Upper lobe of right lung (tissue), 1 donor: ENCODE data around the gene RELN. TPM values are rescaled to one million over a fixed set of nuclear protein-coding genes. Genes with fewer than 3 reads are reported as not detected.

Source experiments
- ATAC-seq: fragments of 200-7000 bp; cut with Tn5 transposase; one replicate; pipeline ENCODE4 v1.9.1; 2020; ENCODE audit warnings: mild to moderate bottlenecking, moderate library complexity
- DNase-seq: peaks from one replicate; pipeline ENCODE4 v3.0.0-alpha.2; 2020
- H3K27ac ChIP-seq: fragments of 200-600 bp; one replicate; pipeline ENCODE4 v1.8.0; 2022
- H3K27me3 ChIP-seq: fragments of 200-600 bp; one replicate; pipeline ENCODE4 v1.8.0; 2022; ENCODE audit warnings: mild to moderate bottlenecking
- H3K36me3 ChIP-seq: fragments of 200-600 bp; one replicate; pipeline ENCODE4 v1.8.0; 2022
- H3K4me1 ChIP-seq: fragments of 200-600 bp; one replicate; pipeline ENCODE4 v1.8.0; 2022
- H3K4me3 ChIP-seq: fragments of 200-600 bp; one replicate; pipeline ENCODE4 v1.8.0; 2022; ENCODE audit warnings: mild to moderate bottlenecking
- H3K9me3 ChIP-seq: fragments of 200-600 bp; one replicate; pipeline ENCODE4 v1.8.0; 2022
- intact Hi-C: fragments of 100-400 bp; cut with DNase I; formaldehyde crosslinking; loops from one replicate; pipeline ENCODE4 v1.11.0; 2022
- total RNA-seq: library from RNA; stranded (reverse); fragmentation: NEBNext Ultra II Directional; extraction: Animal tissue kit (Norgen Biotek cat#: 25700); gene quantifications from one replicate; pipeline ENCODE4 v1.2.1, GENCODE V29; 2021
- TF ChIP-seq, protein P1 (sequence below): fragments of 200-600 bp; IDR thresholded peaks from one replicate; pipeline ENCODE4 v1.8.0; 2022; ENCODE audit warnings: antibody characterized with exemption
- donor health status: DM: no; HTN: yes; CAD: no; lungs with severe emphysema.

RELN gene
- total RNA-seq, 1 donor from 2014 or later, result 5.6 TPM

DNA sequence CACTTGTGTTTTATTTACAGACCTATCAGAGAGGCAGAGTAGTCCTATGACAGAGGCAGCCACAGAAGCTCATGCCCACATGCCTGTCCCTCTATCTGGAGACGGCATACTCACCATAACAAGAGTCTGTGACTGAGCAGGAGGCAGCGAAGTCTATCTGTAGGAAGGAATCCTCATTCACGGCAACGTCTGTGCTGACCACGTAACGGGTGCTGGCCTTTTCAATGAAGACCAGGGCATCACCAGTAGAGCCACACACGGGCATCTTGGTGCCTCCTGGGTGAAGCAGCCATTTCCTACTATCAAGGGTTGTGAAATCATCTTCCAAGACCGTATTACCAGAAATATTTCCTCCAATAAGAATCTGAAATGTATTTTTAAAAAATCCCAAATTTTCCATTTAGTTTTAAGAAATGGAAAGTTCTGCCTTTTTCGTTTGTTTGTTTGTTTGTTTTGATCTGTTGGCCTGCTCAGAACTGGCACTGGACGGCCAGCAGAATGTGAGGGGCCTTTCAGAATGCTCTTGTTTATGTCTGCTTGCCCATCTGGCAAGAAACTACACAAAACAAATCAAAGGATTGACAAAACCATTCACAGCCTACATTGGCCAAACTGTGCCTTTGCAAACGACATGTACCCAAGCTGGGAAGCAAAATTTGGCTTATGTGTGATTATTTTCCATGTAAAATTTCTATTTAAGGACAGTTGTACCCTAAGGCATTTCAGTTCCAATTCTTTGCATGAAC lies 450.3 kb downstream of the RELN start:
- no peaks in the 10 kb centered on the region for H3K36me3 ChIP-seq
- ATAC-seq (no peak), DNase-seq (no peak)
- H3K9me3 ChIP-seq, result no peaks in the 10 kb centered on the region
- TF ChIP-seq, protein P1, sequence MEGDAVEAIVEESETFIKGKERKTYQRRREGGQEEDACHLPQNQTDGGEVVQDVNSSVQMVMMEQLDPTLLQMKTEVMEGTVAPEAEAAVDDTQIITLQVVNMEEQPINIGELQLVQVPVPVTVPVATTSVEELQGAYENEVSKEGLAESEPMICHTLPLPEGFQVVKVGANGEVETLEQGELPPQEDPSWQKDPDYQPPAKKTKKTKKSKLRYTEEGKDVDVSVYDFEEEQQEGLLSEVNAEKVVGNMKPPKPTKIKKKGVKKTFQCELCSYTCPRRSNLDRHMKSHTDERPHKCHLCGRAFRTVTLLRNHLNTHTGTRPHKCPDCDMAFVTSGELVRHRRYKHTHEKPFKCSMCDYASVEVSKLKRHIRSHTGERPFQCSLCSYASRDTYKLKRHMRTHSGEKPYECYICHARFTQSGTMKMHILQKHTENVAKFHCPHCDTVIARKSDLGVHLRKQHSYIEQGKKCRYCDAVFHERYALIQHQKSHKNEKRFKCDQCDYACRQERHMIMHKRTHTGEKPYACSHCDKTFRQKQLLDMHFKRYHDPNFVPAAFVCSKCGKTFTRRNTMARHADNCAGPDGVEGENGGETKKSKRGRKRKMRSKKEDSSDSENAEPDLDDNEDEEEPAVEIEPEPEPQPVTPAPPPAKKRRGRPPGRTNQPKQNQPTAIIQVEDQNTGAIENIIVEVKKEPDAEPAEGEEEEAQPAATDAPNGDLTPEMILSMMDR, result no peak
- H3K27ac ChIP-seq, result no peak overlapping the region
- intact Hi-C loops, result no loop called here
- no peak overlapping the region for H3K4me3 ChIP-seq
- no peaks in the 10 kb centered on the region for H3K27me3 ChIP-seq
- no peaks in the 10 kb centered on the region for H3K4me1 ChIP-seq

DNA sequence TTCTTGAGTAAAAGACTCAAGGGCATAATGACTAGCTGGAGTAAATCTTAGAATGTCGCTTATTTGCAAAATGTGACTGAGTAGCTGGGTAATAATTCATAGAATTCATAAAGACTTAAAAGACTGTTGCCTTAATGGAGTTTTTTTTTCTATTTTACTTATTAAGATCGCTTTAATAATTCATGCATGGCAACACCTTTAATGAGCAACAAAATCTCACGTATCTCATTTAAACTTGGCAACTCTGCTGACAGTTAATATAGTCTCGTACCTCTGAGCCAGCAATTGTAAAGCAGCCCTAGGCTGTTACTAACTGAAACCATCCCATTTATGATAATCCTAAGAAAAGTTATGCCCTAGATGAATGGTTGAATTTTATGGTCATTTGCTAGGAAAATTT lies 455.7 kb downstream of the RELN start:
- intact Hi-C loops, result no loop called here
- DNase-seq, result no peak
- Histone ChIP-seq H3K9me3 (no peaks in the 10 kb centered on the region), H3K4me1 (no peaks in the 10 kb centered on the region), H3K36me3 (no peaks in the 10 kb centered on the region), H3K27ac (no peak overlapping the region), H3K27me3 (no peaks in the 10 kb centered on the region), H3K4me3 (no peak overlapping the region)
- TF ChIP-seq, protein P1, result no peak
- no peak for ATAC-seq

DNA sequence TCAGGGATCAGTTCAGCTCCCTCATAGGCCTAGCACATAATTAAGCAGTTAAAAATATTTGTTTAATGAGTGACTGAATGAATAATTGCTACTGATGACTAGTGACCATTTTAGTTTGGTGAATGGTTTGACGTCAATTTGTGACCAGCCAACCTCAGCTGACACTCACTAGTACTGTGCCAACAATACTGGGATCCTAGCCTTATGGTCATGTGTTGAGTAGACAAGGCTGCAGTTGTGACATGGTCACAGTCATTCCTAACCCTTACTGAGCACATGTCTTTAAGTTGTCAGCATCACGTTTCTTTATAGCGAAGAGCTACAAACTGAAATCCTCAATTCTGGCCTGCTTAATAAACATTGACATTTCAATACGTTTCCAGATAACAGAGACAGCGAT lies 456.5 kb downstream of the RELN start:
- DNase-seq (no peak), ATAC-seq (no peak)
- Histone ChIP-seq H3K9me3 (no peaks in the 10 kb centered on the region), H3K4me1 (no peaks in the 10 kb centered on the region), H3K4me3 (no peak overlapping the region), H3K27ac (no peak overlapping the region), H3K36me3 (no peaks in the 10 kb centered on the region), H3K27me3 (no peaks in the 10 kb centered on the region)
- intact Hi-C loops, result no loop called here
- TF ChIP-seq, protein P1, result no peak

DNA sequence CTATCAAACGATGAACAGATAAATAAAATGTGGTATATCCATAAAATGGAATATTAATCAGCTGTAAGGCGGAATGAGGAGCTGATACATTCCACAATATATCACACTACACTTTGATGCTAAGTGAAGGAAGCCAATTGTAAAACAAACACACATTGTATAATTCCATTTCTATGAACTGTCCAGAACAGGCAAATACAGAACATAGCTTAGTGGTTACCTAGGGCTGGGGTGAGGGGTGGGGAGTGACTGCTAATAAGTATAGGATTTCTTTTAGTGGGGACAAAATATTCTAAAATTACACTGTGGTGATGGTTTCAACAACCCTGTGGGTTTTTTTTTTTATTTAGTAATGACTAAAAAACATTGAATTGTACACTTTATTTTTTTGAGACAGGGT lies 461.3 kb downstream of the RELN start:
- ATAC-seq (no peak), DNase-seq (no peak)
- H3K4me1 ChIP-seq, result no peaks in the 10 kb centered on the region
- no peaks in the 10 kb centered on the region for H3K36me3 ChIP-seq
- TF ChIP-seq, protein P1, result no peak
- no peak overlapping the region for H3K27ac ChIP-seq
- no peaks in the 10 kb centered on the region for H3K9me3 ChIP-seq
- intact Hi-C loops, result no loop called here
- no peaks in the 10 kb centered on the region for H3K27me3 ChIP-seq
- no peak overlapping the region for H3K4me3 ChIP-seq

DNA sequence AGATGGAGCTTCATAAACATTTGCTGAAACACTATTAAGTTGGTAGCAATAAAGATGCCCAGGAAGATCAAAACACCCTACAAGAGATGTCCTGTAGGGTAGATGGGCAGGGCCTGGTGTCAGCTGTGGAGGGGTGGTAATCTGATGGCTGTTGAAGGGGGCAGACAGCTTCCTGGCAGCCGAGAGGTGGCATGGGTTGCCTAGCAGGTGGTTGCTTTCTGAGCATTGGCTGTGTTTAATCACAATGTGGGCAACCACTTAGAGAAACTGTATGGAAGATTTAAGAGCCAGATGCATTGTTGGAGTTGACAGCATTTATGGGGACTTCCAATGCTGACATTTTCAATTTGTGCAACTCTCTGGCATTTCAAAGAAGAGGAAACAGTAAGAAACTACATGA lies 463.5 kb downstream of the RELN start:
- H3K4me3 ChIP-seq, result no peak overlapping the region
- intact Hi-C loops, result no loop called here
- TF ChIP-seq, protein P1, result no peak
- no peaks in the 10 kb centered on the region for H3K27me3 ChIP-seq
- H3K36me3 ChIP-seq, result no peaks in the 10 kb centered on the region
- no peak overlapping the region for H3K27ac ChIP-seq
- ATAC-seq (no peak), DNase-seq (no peak)
- no peaks in the 10 kb centered on the region for H3K9me3 ChIP-seq
- H3K4me1 ChIP-seq, result no peaks in the 10 kb centered on the region
